ENCODE measurements around the gene ARSG. TPM values are rescaled to one million over a fixed set of nuclear protein-coding genes. Genes with fewer than 3 reads are reported as not detected.

Gene ARSG
- total RNA-seq = 2.9 and 5.0 TPM in 2 replicates

DNA sequence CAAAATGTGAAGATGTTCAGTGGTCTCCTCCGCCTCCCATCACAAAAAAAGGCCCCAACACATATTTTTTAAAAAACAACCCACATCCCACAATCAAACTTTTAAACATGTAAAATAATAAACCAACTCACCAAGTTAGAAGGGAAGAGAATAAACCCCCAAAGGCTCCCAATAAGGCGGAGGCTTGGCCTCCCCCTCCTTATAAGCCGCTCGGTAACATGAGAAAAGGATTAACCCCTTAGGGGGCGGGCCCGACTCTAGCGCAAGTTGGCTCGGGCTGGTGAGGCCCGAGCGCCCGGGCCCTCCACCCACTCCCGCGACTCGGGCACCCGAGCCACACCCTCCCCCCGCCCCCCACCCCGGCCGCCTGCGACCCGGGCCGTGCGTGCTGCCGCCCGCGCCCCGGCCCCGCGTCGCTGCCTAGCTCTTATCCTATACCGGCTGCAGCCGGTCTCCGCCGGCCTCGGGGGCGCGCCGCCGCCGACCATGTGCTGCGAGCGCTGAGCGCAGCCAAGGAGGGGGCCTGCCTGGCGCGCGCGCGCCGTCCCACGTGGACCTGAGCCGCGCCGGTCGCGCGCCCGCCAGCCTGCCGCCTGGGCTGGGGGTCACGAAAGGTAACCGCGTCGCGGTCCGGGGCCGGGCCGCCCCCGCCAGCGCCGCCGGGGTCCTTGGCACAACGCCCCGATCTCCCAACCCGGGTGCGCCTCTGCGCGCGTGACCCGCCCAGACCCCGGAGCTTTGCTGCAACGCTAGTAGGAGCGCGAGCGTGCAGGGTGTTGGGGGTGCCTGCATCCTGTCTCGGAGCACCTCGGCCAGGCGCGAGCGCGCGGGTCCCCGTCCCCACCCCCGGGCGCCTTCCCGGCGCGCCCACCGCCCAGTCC is at the start of gene ARSG, which contains the start of gene SLC16A6:
Gene ARSG, plus strand, starts transcription at position 541 of the 881 bp plus-strand sequence. CDS start 15,999 bp downstream, outside the sequence.
Gene SLC16A6, minus strand, starts transcription at position 173 of the 881 bp plus-strand sequence. CDS start 12,807 bp downstream, outside the sequence.

DNA sequence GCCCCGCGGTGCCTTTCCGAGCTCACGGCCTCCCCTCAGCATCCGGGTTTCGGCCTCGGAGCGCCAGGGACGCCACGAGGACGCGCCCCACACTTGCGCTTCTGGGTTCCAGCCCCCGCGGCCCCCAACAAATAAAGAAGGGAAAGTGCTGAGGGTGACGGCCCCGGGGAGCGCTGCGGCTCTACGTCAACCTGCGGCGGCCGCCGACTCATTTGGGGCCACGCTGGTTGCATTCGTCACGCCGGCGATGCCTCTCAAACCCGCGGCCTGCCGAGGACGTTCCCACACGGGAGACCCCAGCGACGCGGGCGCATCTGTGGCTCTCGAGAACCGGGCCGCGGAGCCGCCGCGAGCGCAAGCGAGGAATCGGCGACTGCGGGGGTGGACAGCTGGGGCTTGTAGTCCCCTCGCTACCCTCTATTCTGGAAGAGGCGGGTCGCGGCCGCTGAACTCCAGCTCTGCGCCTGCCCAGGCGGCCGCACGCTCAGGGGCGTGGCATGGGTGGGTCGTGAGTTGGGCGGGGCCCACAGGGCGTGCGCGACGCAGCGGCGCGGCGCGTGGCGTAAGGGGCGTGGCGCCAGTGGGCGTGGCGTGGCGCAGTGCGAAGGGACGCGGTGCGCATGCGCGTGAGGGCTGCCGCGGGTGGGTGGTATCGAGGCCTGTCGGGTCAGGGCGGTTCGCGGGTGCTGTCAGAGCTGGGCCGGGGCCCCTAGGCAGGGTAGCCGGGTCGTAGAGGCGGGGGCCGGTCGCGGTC is 43.7 kb upstream of the ARSG start, which contains the start of gene AMZ2:
Gene AMZ2, plus strand, starts transcription at position 599 of the 754 bp plus-strand sequence. CDS start 2,145 bp downstream, outside the sequence.

DNA sequence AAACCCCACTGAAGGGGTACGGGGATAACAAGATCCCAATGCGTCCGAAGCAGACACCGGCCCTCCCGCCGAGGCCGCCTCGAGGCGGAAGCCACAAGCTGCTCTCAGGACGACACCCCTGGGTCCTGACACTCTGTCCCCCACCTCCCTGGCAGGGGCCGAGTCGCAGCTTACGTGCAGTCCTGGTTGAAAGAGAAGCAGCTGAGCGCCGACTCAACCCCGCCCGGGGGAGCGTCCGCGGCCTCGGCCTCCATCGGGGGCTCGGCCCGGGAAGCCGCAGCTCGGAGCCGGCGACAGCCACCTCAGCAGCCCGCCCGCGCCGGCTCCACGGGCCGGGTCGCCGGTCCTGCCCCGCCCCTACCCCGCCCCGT is 165.9 kb downstream of the ARSG start, which contains the start of gene WIPI1:
Gene WIPI1, minus strand, starts transcription at position 329 of the 371 bp plus-strand sequence. Its CDS starts 75 bp downstream, at position 254.

Other genes with a start within 250 kb of the ARSG start
- 70.0 and 73.3 TPM in 2 replicates for gene AMZ2, start 43.5 kb upstream of the ARSG start, total RNA-seq
- 0.20 and 0.74 TPM in 2 replicates for gene SLC16A6, start 368 bp upstream of the ARSG start, total RNA-seq
- 46.3 and 50.2 TPM in 2 replicates for gene WIPI1, start 166.0 kb downstream of the ARSG start, total RNA-seq
- gene PRKAR1A, start 220.9 kb downstream of the ARSG start, total RNA-seq = 206 and 222 TPM in 2 replicates

Data from mammary microvascular endothelial cell (primary cell).